HEK293 (cell line): Measurements from ENCODE around the gene C14orf119.

Source experiments
- CTCF ChIA-PET: fragments of 350-600 bp; formaldehyde crosslinking; extraction: SDS; loops from one replicate; lab custom pipeline; 2021; ENCODE audit warnings: antibody characterized with exemption; lab: Yijun Ruan, JAX
- POLR2A ChIA-PET: fragments of 300-600 bp; formaldehyde crosslinking; extraction: SDS; loops from one replicate; lab custom pipeline; 2020; ENCODE audit warnings: antibody characterized with exemption, inconsistent platforms; lab: Yijun Ruan, JAX
- H3K27ac ChIP-seq: fragments of 200-500 bp; sonication (Bioruptor generic); 2 replicates; pipeline ENCODE4 v1.5.1; 2014; ENCODE audit warnings: low read depth, low read length, control low read depth, inconsistent platforms; ENCODE audit errors: extremely low read depth
- H3K36me3 ChIP-seq, 2 experiments: fragments of 200-500 bp in 1 of 2; sonication (Bioruptor generic) in 1 of 2; 1 replicate in 1 of 2; 2 replicates in 1 of 2; pipeline ENCODE4 v1.5.1; 2014 to 2017; ENCODE audit warnings: inconsistent platforms in 2 of 2, low read length in 2 of 2; ENCODE audit not compliant: control insufficient read depth in 2 of 2, insufficient read depth in 1 of 2
- H3K4me1 ChIP-seq: fragments of 200-500 bp; sonication (Bioruptor generic); 2 replicates; pipeline ENCODE4 v1.5.1; 2014; ENCODE audit warnings: mild to moderate bottlenecking, low read length, inconsistent platforms; ENCODE audit not compliant: control insufficient read depth, insufficient read depth
- H3K4me3 ChIP-seq: 2 replicates; pipeline ENCODE4 v1.5.1; 2011; ENCODE audit warnings: low read depth, mild to moderate bottlenecking, control low read depth, low read length, moderate library complexity
- H3K9me3 ChIP-seq: fragments of 200-500 bp; sonication (Bioruptor generic); 2 replicates; pipeline ENCODE4 v1.5.1; 2014; ENCODE audit warnings: low read depth, low read length, inconsistent platforms; ENCODE audit not compliant: control insufficient read depth, insufficient read depth
- BCL11A ChIP-seq: fragments of 450-650 bp; formaldehyde crosslinking; IDR thresholded peaks from 2 replicates; pipeline ENCODE4 v1.5.1; 2016; ENCODE audit warnings: low read depth, missing biosample characterization, missing genetic modification characterization
- EGR2 ChIP-seq: fragments of 450-650 bp; formaldehyde crosslinking; IDR thresholded peaks from 2 replicates; pipeline ENCODE4 v1.5.1; 2016; ENCODE audit warnings: low read depth, missing biosample characterization, missing genetic modification characterization
- GLIS2 ChIP-seq: fragments of 450-650 bp; formaldehyde crosslinking; IDR thresholded peaks from 2 replicates; pipeline ENCODE4 v1.5.1; 2016; ENCODE audit warnings: missing biosample characterization, missing genetic modification characterization
- KLF8 ChIP-seq: fragments of 450-650 bp; formaldehyde crosslinking; IDR thresholded peaks from 2 replicates; pipeline ENCODE4 v1.5.1; 2016; ENCODE audit warnings: missing biosample characterization, missing genetic modification characterization
- OSR2 ChIP-seq: fragments of 450-650 bp; formaldehyde crosslinking; IDR thresholded peaks from 2 replicates; pipeline ENCODE4 v1.5.1; 2016; ENCODE audit warnings: missing biosample characterization, missing genetic modification characterization
- SCRT1 ChIP-seq: fragments of 450-650 bp; formaldehyde crosslinking; IDR thresholded peaks from 2 replicates; pipeline ENCODE4 v1.5.1; 2016; ENCODE audit warnings: missing biosample characterization, missing genetic modification characterization, borderline replicate concordance
- SP7 ChIP-seq: fragments of 450-650 bp; formaldehyde crosslinking; IDR thresholded peaks from 2 replicates; pipeline ENCODE4 v1.5.1; 2016; ENCODE audit warnings: missing biosample characterization, missing genetic modification characterization
- ZIC2 ChIP-seq: fragments of 450-650 bp; formaldehyde crosslinking; IDR thresholded peaks from 2 replicates; pipeline ENCODE4 v1.5.1; 2016; ENCODE audit warnings: missing biosample characterization, missing genetic modification characterization
- ZNF10 ChIP-seq: fragments of 450-650 bp; formaldehyde crosslinking; IDR thresholded peaks from 2 replicates; pipeline ENCODE4 v1.5.1; 2017; ENCODE audit warnings: missing biosample characterization, missing genetic modification characterization
- ZNF184 ChIP-seq: fragments of 450-650 bp; IDR thresholded peaks from 2 replicates; pipeline ENCODE4 v1.5.1; 2018; ENCODE audit warnings: missing biosample characterization, mild to moderate bottlenecking, missing genetic modification characterization
- ZNF2 ChIP-seq: fragments of 450-650 bp; formaldehyde crosslinking; IDR thresholded peaks from 2 replicates; pipeline ENCODE4 v1.5.1; 2016; ENCODE audit warnings: missing biosample characterization, missing genetic modification characterization
- ZNF324 ChIP-seq: fragments of 450-650 bp; formaldehyde crosslinking; IDR thresholded peaks from 2 replicates; pipeline ENCODE4 v1.5.1; 2016; ENCODE audit warnings: missing biosample characterization, missing genetic modification characterization
- ZNF366 ChIP-seq: fragments of 450-650 bp; formaldehyde crosslinking; conservative IDR thresholded peaks from 2 replicates; pipeline ENCODE4 v1.5.1; 2016; ENCODE audit warnings: missing biosample characterization, missing genetic modification characterization
- ZNF394 ChIP-seq: fragments of 450-650 bp; formaldehyde crosslinking; IDR thresholded peaks from 2 replicates; pipeline ENCODE4 v1.5.1; 2016; ENCODE audit warnings: missing biosample characterization, missing genetic modification characterization, mild to moderate bottlenecking, moderate library complexity, borderline replicate concordance
- ZNF544 ChIP-seq: fragments of 450-650 bp; formaldehyde crosslinking; IDR thresholded peaks from 2 replicates; pipeline ENCODE4 v1.5.0; 2017; ENCODE audit warnings: missing biosample characterization, missing genetic modification characterization
- ZNF558 ChIP-seq: fragments of 450-650 bp; formaldehyde crosslinking; IDR thresholded peaks from 2 replicates; pipeline ENCODE4 v1.5.1; 2016; ENCODE audit warnings: missing biosample characterization, missing genetic modification characterization
- ZNF621 ChIP-seq: fragments of 450-650 bp; formaldehyde crosslinking; IDR thresholded peaks from 2 replicates; pipeline ENCODE4 v1.5.1; 2017; ENCODE audit warnings: missing biosample characterization, missing genetic modification characterization
- ZNF677 ChIP-seq: fragments of 450-650 bp; IDR thresholded peaks from 2 replicates; pipeline ENCODE4 v1.5.0; 2018; ENCODE audit warnings: missing biosample characterization, mild to moderate bottlenecking, missing genetic modification characterization, moderate library complexity
- ZNF843 ChIP-seq: fragments of 450-650 bp; formaldehyde crosslinking; IDR thresholded peaks from 2 replicates; pipeline ENCODE4 v1.5.1; 2016; ENCODE audit warnings: missing biosample characterization, missing genetic modification characterization
- ZXDB ChIP-seq: fragments of 450-650 bp; formaldehyde crosslinking; IDR thresholded peaks from 2 replicates; pipeline ENCODE4 v1.5.1; 2016; ENCODE audit warnings: missing biosample characterization, missing genetic modification characterization
- TF ChIP-seq, protein P1 (sequence below): fragments of 450-650 bp; formaldehyde crosslinking; IDR thresholded peaks from 2 replicates; pipeline ENCODE4 v1.5.1; 2016; ENCODE audit warnings: missing biosample characterization, missing genetic modification characterization
- TF ChIP-seq, protein P2 (sequence below): fragments of 450-650 bp; formaldehyde crosslinking; IDR thresholded peaks from 2 replicates; pipeline ENCODE4 v1.5.1; 2017; ENCODE audit warnings: missing biosample characterization, missing genetic modification characterization
- TF ChIP-seq, protein P3 (sequence below): fragments of 450-650 bp; formaldehyde crosslinking; IDR thresholded peaks from 2 replicates; pipeline ENCODE4 v1.5.1; 2016; ENCODE audit warnings: missing biosample characterization, missing genetic modification characterization, low read depth
- TF ChIP-seq, protein P4 (sequence below): fragments of 450-650 bp; formaldehyde crosslinking; IDR thresholded peaks from 2 replicates; pipeline ENCODE4 v1.5.1; 2016; ENCODE audit warnings: missing biosample characterization, missing genetic modification characterization
- TF ChIP-seq, protein P5 (sequence below): fragments of 450-650 bp; formaldehyde crosslinking; IDR thresholded peaks from 2 replicates; pipeline ENCODE4 v1.5.1; 2016; ENCODE audit warnings: missing biosample characterization, missing genetic modification characterization
- TF ChIP-seq, protein P6 (sequence below): fragments of 450-650 bp; formaldehyde crosslinking; IDR thresholded peaks from 2 replicates; pipeline ENCODE4 v1.5.1; 2016; ENCODE audit warnings: missing biosample characterization, missing genetic modification characterization

C14orf119 gene

DNA sequence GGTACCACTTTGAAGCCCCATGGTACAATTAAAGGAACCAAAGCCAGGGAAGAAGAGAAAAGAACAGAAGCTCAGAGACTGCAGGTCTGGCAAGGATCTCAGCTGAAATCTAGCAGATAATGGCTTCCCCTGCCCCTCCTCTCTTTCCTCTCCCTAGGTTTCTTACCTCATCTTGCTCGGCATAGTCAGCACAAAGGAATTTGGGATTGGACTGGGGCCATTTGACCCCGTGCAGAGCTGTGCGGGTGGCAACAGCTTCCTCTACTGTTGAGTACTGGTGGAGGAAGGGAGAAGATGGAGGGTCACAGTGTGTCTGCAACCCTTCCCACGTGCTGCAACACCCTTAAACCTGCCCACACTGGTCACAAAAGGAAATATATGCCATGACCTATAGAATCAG, 33.3 kb upstream of the C14orf119 start:
- Histone ChIP-seq H3K9me3 (no peaks in the 10 kb centered on the region), H3K4me3 (no peak overlapping the region), H3K27ac (peak overlapping the region; percentile 30; the same call in 1 of the 2 replicates), H3K4me1 (no peaks in the 10 kb centered on the region), H3K36me3 (peaks cover 51 to 81% of the 10 kb centered on the region in 2 experiments)
- ChIA-PET POLR2A (interaction anchor here (0.6 to 3.5 kb wide), 15 partner anchors 9 to 203 kb away, joined by 3 to 20 read pairs (median 7); partner anchors contain the start of genes ACIN1, AJUBA, C14orf119 and PRMT5), CTCF (interaction anchor here (0.6 to 16.2 kb wide), 10 partner anchors 9 to 132 kb away, joined by 3 to 469 read pairs (median 6); partner anchors contain the start of genes AJUBA and PRMT5)
- TF ChIP-seq KLF8 (tag by site-specific recombination) (peak; percentile 57), EGR2 (tag by site-specific recombination) (peak; percentile 41; the same call in 1 of the 2 replicates), ZNF843 (tag by site-specific recombination) (no peak), ZIC2 (tag by site-specific recombination) (peak; percentile 75), ZNF324 (peak; percentile 86), SCRT1 (tag by site-specific recombination) (peak; percentile 36; the same call in 1 of the 2 replicates), GLIS2 (tag by site-specific recombination) (peak; percentile 56; the same call in 1 of the 2 replicates), ZNF394 (tag by site-specific recombination) (peak; percentile 58; the same call in 1 of the 2 replicates), ZNF366 (tag by site-specific recombination) (peak; percentile 54), BCL11A (tag by site-specific recombination) (0 out of 2 replicates have a peak, but pooled peaks have one; percentile 46), ZXDB (tag by site-specific recombination) (peak; percentile 67), ZNF621 (tag by site-specific recombination) (no peak), ZNF184 (tag by site-specific recombination) (peak; percentile 71; the same call in 1 of the 2 replicates), SP7 (peak; percentile 76), ZNF558 (tag by site-specific recombination) (0 out of 2 replicates have a peak, but pooled peaks have one; percentile 17), OSR2 (tag by site-specific recombination) (peak; percentile 84), ZNF2 (tag by site-specific recombination) (peak; percentile 65; the same call in 1 of the 2 replicates), ZNF544 (tag by site-specific recombination) (no peak), ZNF10 (tag by site-specific recombination) (peak; percentile 96), ZNF677 (tag by site-specific recombination) (no peak)
- TF ChIP-seq, protein P1, sequence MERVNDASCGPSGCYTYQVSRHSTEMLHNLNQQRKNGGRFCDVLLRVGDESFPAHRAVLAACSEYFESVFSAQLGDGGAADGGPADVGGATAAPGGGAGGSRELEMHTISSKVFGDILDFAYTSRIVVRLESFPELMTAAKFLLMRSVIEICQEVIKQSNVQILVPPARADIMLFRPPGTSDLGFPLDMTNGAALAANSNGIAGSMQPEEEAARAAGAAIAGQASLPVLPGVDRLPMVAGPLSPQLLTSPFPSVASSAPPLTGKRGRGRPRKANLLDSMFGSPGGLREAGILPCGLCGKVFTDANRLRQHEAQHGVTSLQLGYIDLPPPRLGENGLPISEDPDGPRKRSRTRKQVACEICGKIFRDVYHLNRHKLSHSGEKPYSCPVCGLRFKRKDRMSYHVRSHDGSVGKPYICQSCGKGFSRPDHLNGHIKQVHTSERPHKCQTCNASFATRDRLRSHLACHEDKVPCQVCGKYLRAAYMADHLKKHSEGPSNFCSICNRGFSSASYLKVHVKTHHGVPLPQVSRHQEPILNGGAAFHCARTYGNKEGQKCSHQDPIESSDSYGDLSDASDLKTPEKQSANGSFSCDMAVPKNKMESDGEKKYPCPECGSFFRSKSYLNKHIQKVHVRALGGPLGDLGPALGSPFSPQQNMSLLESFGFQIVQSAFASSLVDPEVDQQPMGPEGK = peak; percentile 69
- TF ChIP-seq, protein P2, sequence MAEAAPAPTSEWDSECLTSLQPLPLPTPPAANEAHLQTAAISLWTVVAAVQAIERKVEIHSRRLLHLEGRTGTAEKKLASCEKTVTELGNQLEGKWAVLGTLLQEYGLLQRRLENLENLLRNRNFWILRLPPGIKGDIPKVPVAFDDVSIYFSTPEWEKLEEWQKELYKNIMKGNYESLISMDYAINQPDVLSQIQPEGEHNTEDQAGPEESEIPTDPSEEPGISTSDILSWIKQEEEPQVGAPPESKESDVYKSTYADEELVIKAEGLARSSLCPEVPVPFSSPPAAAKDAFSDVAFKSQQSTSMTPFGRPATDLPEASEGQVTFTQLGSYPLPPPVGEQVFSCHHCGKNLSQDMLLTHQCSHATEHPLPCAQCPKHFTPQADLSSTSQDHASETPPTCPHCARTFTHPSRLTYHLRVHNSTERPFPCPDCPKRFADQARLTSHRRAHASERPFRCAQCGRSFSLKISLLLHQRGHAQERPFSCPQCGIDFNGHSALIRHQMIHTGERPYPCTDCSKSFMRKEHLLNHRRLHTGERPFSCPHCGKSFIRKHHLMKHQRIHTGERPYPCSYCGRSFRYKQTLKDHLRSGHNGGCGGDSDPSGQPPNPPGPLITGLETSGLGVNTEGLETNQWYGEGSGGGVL (tag by site-specific recombination) = peak; percentile 44; the same call in 1 of the 2 replicates
- TF ChIP-seq, protein P3, sequence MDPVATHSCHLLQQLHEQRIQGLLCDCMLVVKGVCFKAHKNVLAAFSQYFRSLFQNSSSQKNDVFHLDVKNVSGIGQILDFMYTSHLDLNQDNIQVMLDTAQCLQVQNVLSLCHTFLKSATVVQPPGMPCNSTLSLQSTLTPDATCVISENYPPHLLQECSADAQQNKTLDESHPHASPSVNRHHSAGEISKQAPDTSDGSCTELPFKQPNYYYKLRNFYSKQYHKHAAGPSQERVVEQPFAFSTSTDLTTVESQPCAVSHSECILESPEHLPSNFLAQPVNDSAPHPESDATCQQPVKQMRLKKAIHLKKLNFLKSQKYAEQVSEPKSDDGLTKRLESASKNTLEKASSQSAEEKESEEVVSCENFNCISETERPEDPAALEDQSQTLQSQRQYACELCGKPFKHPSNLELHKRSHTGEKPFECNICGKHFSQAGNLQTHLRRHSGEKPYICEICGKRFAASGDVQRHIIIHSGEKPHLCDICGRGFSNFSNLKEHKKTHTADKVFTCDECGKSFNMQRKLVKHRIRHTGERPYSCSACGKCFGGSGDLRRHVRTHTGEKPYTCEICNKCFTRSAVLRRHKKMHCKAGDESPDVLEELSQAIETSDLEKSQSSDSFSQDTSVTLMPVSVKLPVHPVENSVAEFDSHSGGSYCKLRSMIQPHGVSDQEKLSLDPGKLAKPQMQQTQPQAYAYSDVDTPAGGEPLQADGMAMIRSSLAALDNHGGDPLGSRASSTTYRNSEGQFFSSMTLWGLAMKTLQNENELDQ (tag by site-specific recombination) = no peak
- TF ChIP-seq, protein P4, sequence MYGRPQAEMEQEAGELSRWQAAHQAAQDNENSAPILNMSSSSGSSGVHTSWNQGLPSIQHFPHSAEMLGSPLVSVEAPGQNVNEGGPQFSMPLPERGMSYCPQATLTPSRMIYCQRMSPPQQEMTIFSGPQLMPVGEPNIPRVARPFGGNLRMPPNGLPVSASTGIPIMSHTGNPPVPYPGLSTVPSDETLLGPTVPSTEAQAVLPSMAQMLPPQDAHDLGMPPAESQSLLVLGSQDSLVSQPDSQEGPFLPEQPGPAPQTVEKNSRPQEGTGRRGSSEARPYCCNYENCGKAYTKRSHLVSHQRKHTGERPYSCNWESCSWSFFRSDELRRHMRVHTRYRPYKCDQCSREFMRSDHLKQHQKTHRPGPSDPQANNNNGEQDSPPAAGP (tag by site-specific recombination) = peak; percentile 46; the same call in 1 of the 2 replicates
- TF ChIP-seq, protein P5, sequence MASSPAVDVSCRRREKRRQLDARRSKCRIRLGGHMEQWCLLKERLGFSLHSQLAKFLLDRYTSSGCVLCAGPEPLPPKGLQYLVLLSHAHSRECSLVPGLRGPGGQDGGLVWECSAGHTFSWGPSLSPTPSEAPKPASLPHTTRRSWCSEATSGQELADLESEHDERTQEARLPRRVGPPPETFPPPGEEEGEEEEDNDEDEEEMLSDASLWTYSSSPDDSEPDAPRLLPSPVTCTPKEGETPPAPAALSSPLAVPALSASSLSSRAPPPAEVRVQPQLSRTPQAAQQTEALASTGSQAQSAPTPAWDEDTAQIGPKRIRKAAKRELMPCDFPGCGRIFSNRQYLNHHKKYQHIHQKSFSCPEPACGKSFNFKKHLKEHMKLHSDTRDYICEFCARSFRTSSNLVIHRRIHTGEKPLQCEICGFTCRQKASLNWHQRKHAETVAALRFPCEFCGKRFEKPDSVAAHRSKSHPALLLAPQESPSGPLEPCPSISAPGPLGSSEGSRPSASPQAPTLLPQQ = peak; percentile 45
- TF ChIP-seq, protein P6, sequence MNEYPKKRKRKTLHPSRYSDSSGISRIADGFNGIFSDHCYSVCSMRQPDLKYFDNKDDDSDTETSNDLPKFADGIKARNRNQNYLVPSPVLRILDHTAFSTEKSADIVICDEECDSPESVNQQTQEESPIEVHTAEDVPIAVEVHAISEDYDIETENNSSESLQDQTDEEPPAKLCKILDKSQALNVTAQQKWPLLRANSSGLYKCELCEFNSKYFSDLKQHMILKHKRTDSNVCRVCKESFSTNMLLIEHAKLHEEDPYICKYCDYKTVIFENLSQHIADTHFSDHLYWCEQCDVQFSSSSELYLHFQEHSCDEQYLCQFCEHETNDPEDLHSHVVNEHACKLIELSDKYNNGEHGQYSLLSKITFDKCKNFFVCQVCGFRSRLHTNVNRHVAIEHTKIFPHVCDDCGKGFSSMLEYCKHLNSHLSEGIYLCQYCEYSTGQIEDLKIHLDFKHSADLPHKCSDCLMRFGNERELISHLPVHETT (tag by site-specific recombination) = peak; percentile 66; the same call in 1 of the 2 replicates
